GM13976 (cell line): Measurements from ENCODE around the gene PNPLA7.

Experiments
- DNase-seq: peaks from one replicate; pipeline ENCODE4 v3.0.0; 2012; ENCODE audit warnings: low spot score
- CTCF ChIP-seq: IDR thresholded peaks from 2 replicates; pipeline ENCODE4 v1.5.1; 2012; ENCODE audit warnings: borderline replicate concordance, mild to moderate bottlenecking; ENCODE audit not compliant: insufficient read depth; ENCODE audit errors: extremely low read depth, missing control alignments, control extremely low read depth
- in situ Hi-C: fragments of 300-500 bp; cut with MboI; formaldehyde crosslinking; loops from one replicate; pipeline ENCODE4 v1.12.0; 2022; ENCODE audit warnings: low sequenced_read_pairs, mixed read lengths, inconsistent platforms; ENCODE audit not compliant: unreplicated experiment

PNPLA7 gene

DNA sequence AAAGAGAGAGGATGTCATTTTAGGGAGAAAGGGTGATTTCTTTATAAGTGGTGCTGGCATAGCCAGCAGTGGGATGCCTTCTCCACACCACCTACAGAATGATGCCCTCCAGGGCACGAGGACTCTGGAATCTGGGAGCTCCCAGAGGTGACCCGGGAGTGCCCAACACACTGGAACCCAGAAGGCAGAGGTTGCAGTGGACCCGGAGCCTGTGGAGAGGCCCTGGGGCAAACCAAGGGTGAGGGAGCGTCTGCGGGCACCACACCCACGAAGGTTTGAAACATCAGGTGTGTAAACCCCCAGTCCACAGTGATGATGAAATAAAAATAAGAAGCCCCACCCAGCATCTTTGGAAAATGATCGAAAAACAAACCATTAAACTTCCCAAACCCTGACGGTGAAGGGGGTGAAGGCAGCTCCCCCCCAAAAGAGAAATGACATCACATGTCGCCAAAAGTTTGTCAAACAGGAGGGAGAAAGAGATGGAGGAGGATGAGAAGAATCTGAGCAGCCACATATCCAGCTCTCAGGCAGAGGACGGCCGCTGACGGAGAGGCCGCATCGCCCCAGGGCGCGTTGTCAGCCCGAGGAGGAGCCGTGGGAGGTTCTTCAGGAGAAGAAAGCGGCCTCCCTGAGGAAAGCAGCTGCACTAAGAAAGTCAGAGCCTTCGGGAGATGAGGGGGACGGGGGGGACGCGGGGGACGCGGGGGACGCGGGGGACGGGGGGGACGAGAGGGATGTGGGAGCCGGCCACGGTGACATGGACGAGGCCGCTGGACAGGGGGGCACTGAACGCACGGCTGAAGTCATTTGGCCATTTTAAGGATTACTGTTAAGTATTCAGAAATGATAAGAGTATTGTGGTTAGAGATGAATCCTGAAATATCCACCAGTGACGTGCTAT, 47.9 kb downstream of the PNPLA7 start:
- no peak for TF ChIP-seq CTCF
- peak; percentile 81 for DNase-seq

GRCh38 chr9:137501457-137501856, 48.7 kb downstream of the PNPLA7 start:
- no peak for TF ChIP-seq CTCF
- in situ Hi-C loops, result no loop called here
- no peak for DNase-seq

More for the DNA sequence above, 47.9 kb downstream of the PNPLA7 start:
- in situ Hi-C loops, result no loop called here

DNA sequence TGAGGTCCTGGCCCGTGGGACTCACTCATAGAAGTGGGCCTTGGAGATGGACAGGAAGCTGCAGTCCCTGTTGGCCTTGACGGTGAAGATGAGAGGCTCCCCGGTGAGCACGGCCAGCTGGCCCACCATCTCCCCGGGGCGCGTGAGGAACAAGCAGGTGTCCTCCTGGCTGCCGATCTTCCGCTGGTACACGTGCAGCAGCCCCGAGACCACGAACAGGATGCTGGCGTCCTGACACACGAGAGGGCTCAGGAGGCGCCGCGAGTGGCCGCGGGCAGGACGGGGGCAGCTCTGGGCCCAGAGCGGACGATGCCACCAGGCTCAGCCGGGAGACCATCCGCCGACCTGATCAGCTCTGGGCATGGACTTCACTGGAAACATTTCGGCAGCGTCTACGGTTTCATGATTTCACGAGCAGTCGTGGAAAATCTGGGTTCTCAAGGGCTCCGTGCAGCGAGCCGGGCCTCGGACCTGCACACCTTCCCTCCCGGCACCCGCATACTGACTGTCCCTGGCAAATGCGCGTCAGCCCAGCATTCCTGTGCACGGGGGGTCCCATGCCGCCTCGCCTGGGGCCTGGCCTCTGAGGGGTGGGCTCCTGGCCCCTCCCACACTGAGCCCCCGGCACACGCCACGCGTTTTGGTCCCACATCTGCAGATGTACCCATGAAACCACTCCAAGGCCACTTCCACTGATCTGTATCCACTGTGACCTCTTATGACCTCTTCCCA, 49.4 kb downstream of the PNPLA7 start:
- in situ Hi-C loops, result no loop called here
- TF ChIP-seq CTCF, result no peak
- DNase-seq, result no peak

GRCh38 chr9:137499858-137500661, 50.1 kb downstream of the PNPLA7 start:
- in situ Hi-C loops, result no loop called here
- no peak for DNase-seq

GRCh38 chr9:137499416-137499815, 50.8 kb downstream of the PNPLA7 start:
- in situ Hi-C loops, result no loop called here
- no peak for DNase-seq
- no peak for TF ChIP-seq CTCF

More at GRCh38 chr9:137499858-137500661, 50.1 kb downstream of the PNPLA7 start:
- no peak for TF ChIP-seq CTCF

DNA sequence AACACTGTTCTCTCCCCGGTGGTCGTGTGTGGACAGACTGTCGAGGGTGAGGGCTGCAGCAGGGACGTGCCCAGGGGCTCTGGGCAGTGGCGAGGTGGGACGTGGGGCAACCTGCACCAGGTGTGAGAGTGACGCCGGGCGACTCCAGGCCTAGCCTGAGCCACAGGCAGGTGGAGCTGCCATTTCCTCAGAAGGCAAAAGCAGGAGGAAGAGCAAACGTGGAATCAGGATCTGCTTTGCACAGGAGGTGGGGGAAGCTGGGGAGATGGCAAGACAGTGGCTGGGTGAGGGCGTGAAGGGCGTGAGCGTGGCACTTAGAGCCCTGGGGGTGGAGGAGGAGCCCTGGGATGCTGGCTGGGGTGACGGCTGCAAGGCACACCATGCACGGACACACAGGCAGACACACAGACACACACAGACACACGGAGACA, 51.5 kb downstream of the PNPLA7 start:
- in situ Hi-C loops, result no loop called here
- DNase-seq, result no peak
- TF ChIP-seq CTCF, result no peak
